Activated naive CD4-positive, alpha-beta T cell treated with anti-CD3 and anti-CD28 coated beads, Interleukin-2, amount 10 ng/mL, durations not matched to agents 7 days and 5 days (primary cell): Measurements from ENCODE around the gene NCOR2.

Experiments
- CTCF ChIA-PET: fragments of 350-600 bp; sonication (Branson Sonifier 250); formaldehyde crosslinking; loops from one replicate; lab custom pipeline; 2021; ENCODE audit warnings: antibody characterized with exemption; lab: Charles Lee
- DNase-seq: peaks from one replicate; pipeline ENCODE4 v3.0.0-alpha.2; 2020
- H3K27ac Mint-ChIP-seq: one replicate; pipeline ENCODE4 v1.8.0; 2021; ENCODE audit warnings: mild to moderate bottlenecking, moderate library complexity, mixed read lengths
- H3K27me3 Mint-ChIP-seq: one replicate; pipeline ENCODE4 v1.8.0; 2021; ENCODE audit warnings: mild to moderate bottlenecking, mixed read lengths
- H3K36me3 Mint-ChIP-seq: one replicate; pipeline ENCODE4 v1.8.0; 2021; ENCODE audit warnings: mixed read lengths
- H3K4me1 Mint-ChIP-seq: one replicate; pipeline ENCODE4 v1.8.0; 2021; ENCODE audit warnings: mixed read lengths
- H3K4me3 Mint-ChIP-seq: one replicate; pipeline ENCODE4 v1.8.0; 2021; ENCODE audit warnings: mild to moderate bottlenecking, moderate library complexity, mixed read lengths
- H3K9me3 Mint-ChIP-seq: one replicate; pipeline ENCODE4 v1.8.0; 2021; ENCODE audit warnings: mixed read lengths

NCOR2 gene

DNA sequence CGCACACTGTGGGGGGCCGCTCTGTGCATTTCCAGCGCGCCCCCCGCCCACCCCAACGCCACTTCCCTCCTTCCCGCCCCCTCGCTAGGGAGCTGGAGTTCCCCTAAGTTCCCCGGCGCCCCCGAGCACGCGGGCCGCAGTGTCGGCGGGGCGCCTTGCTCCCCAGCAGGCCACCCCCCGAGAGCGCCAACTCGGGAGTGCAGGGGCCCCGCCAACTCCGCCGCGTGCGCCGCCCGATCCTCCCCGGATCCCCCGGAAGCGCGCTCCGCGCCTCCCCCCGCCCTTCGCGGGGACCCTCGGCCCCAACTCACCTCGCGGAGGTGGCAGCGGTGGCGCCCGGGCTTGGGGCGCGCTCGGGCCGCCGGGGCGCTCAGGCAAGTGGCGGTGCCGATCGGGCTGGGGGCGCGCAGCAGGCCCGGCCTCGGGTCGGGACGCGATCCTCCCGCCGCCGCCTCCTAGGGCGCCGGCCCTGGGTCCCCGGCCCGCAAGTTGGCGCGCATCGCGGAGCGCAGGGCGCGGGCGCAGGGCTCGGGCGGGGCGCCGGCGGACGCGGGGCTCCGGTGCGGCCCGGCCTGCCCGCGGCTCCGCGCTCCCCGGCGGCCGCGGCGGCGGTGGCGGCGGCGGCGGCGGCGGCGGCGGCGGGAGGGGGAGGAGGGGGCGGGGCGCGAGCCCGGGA lies at the start of gene NCOR2:
Gene NCOR2 (minus strand): TSS at position 616 of the 676 bp plus-strand sequence. CDS start 72,361 bp downstream, outside the sequence.
- peaks cover 30% of the 10 kb centered on the region for H3K4me1 Mint-ChIP-seq
- H3K27ac Mint-ChIP-seq: peak within 1 kb of the TSS; percentile 87
- H3K9me3 Mint-ChIP-seq: no peaks in the 10 kb centered on the region
- peak within 1 kb of the TSS; percentile 89 for H3K4me3 Mint-ChIP-seq
- CTCF ChIA-PET: interaction anchor here (1.2 kb wide), 1 partner anchor 12 kb away, joined by 3 read pairs; no protein-coding TSS in a partner anchor
- peaks cover 15% of the 10 kb centered on the region for H3K27me3 Mint-ChIP-seq
- H3K36me3 Mint-ChIP-seq: no peaks in the 10 kb centered on the region
- peak; percentile 71 for DNase-seq

DNA sequence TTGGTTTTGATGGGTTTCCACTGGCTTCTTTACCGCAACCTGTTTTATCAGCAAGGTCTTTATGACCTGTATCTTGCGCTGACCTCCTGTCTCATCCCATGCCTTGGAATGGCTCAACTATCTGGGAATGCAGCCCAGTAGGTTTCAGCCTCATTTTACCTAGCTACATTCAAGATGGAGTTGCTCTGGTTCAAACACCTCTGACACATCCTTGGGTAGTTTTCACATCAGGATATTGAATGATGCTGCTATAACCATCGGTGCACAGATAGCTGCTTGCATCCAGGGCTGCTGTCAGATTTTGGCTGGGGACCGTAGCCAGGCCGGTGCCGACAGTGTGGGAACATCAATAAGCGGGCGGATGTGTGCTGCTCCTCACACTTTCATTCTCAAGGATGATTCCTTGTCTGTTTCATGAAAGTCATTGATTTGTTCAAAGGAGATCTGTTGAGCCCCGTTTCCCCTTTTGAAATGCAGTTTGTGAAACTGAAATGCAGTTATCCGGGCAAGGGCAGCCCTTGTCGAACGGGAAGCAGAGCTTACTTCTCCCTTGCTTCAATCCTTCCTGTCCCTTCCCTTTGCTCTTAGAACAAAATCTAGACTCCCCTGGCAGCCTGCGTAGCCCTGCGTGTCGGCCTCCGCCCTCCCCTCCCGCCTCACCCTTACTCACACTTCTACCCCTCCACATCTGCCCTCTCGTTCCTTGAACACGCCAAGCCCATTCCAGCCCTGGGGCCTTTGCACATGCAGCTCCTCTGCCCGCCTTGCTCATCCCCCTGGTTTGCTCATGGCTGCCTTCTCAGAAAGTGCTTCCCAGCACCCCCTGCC lies 49.2 kb upstream of the NCOR2 start:
- H3K9me3 Mint-ChIP-seq: no peaks in the 10 kb centered on the region
- no peaks in the 10 kb centered on the region for H3K4me1 Mint-ChIP-seq
- H3K27me3 Mint-ChIP-seq: peaks cover 38% of the 10 kb centered on the region
- peak overlapping the region; percentile 60 for H3K27ac Mint-ChIP-seq
- no peaks in the 10 kb centered on the region for H3K36me3 Mint-ChIP-seq
- no peak for DNase-seq
- CTCF ChIA-PET: no interaction called here
- H3K4me3 Mint-ChIP-seq: no peak overlapping the region

DNA sequence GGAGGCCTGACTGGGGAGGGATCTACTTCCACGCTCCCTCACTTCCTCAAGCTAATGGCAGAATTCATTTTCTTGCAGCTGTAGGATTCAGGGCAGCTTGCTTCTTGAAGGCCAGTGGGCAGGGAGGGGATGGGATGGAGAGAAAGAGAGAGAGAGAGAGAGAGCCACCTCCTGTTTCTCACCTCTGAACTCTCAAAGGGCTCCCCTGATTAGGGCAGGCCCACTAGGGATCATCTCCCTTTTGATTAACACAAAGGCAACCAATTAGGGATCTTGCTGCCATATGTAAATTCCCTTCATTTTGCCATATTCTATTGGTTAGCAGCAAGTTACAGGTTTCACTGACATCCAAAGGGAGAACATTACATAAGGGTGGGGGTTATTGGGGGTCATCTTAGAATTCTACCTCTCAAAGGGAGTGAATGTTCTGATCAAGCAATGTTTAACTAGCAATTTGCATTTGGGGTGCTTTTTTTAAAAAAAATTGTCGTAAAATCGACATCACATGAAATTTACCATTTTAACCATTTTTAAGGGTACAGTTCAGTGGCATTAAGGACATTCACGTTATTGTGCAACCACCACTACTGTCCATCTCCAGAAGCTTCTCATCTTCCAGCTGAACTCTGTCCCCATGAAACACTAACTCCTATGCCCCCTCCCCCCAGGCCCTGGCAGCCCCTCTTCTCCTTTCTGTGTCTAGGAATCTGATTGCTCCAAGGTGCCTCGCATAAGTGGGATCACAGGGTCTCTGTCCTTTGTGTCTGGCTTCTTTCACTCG lies 47.3 kb upstream of the NCOR2 start:
- CTCF ChIA-PET: no interaction called here

DNA sequence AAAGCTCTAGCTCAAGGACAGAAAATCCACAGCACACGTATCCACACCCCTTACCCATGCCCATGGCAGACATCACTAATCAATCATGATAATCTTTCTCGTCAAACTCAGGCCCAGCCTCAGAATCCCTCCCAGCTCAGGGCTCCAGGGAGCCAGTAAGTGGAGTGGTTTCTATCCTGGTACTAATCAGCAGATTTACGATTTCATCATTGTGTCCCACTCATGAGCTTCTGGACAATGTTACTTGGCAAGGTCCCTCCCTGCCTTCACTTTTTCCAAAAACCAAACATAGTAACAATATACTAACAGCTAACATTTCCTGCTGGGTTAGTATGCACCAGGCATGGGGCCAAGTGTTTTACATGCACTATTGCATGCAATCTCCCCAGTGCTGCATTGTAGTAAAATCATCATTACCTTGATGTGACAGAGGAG lies 45.8 kb upstream of the NCOR2 start:
- no peak for DNase-seq
- H3K4me3 Mint-ChIP-seq: no peak overlapping the region
- H3K27ac Mint-ChIP-seq: no peak overlapping the region
- CTCF ChIA-PET: no interaction called here
- H3K4me1 Mint-ChIP-seq: peaks cover 20% of the 10 kb centered on the region
- no peaks in the 10 kb centered on the region for H3K9me3 Mint-ChIP-seq
- no peaks in the 10 kb centered on the region for H3K36me3 Mint-ChIP-seq
- H3K27me3 Mint-ChIP-seq: peaks cover 61% of the 10 kb centered on the region

More for the DNA sequence above, 47.3 kb upstream of the NCOR2 start:
- peaks cover 4% of the 10 kb centered on the region for H3K4me1 Mint-ChIP-seq
- no peaks in the 10 kb centered on the region for H3K9me3 Mint-ChIP-seq
- H3K36me3 Mint-ChIP-seq: no peaks in the 10 kb centered on the region
- H3K27ac Mint-ChIP-seq: no peak overlapping the region
- peaks cover 46% of the 10 kb centered on the region for H3K27me3 Mint-ChIP-seq
- no peak overlapping the region for H3K4me3 Mint-ChIP-seq
- no peak for DNase-seq

DNA sequence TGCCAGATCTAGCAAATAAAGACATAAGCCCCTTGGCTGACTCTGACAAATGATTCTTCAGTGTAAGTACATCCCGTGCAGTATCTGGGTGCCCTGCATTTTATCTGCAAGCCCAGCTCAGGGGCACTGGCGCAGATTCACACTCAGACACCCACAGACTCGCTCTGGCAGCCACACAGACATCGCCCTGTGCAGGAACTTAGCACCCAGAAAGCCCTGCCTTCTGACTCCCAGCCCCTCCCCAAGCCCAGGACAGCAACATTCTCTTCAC lies 44.9 kb upstream of the NCOR2 start:
- Mint-ChIP-seq H3K4me3 (no peak overlapping the region), H3K27ac (no peak overlapping the region)

DNA sequence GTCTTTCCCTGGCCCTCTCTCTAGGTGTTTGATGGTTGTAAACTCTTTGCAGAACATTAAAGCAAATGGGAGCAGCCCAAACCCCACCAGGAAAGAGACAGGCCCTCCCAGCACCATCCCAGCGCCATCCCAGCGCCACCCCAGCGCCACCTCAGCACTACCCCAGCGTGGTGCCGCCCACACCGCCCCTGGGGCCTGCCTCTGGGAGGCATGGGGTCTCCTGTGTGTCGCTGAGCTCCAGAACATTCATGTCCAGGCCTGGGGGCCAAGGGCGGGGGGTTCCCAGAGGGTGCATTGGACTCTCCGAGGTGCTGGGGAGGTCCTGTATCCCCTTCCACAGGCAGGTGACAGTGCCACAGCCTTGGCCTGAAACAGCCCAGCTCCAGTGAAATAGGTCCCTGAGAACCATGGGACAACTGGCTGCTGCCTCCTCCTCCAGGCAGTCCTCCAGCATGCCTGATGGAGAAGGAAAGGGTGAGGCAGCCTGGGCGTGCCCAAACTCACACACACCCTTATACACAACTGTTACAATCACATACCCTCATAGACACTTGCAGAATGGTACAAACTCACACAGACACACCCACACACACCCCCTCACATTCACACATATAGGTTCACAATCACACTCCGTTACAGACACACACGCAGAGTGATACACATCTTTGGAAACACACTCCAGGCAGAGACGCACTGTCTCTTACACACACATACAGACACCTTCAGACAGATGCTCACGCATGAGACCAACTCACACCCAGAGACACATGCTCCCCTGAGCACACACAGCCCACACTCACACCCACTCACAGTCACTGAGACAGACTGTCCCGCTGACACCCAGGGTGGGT lies 44.4 kb upstream of the NCOR2 start:
- H3K36me3 Mint-ChIP-seq: no peaks in the 10 kb centered on the region
- no peaks in the 10 kb centered on the region for H3K9me3 Mint-ChIP-seq
- no peak for DNase-seq
- CTCF ChIA-PET: no interaction called here
- H3K4me1 Mint-ChIP-seq: peaks cover 25% of the 10 kb centered on the region
- H3K27me3 Mint-ChIP-seq: peaks cover 64% of the 10 kb centered on the region
- no peak overlapping the region for H3K4me3 Mint-ChIP-seq
- no peak overlapping the region for H3K27ac Mint-ChIP-seq

More for the DNA sequence above, 44.9 kb upstream of the NCOR2 start:
- no peaks in the 10 kb centered on the region for H3K36me3 Mint-ChIP-seq
- CTCF ChIA-PET: no interaction called here
- DNase-seq: no peak
- peaks cover 25% of the 10 kb centered on the region for H3K4me1 Mint-ChIP-seq
- H3K27me3 Mint-ChIP-seq: peaks cover 66% of the 10 kb centered on the region
- H3K9me3 Mint-ChIP-seq: no peaks in the 10 kb centered on the region

DNA sequence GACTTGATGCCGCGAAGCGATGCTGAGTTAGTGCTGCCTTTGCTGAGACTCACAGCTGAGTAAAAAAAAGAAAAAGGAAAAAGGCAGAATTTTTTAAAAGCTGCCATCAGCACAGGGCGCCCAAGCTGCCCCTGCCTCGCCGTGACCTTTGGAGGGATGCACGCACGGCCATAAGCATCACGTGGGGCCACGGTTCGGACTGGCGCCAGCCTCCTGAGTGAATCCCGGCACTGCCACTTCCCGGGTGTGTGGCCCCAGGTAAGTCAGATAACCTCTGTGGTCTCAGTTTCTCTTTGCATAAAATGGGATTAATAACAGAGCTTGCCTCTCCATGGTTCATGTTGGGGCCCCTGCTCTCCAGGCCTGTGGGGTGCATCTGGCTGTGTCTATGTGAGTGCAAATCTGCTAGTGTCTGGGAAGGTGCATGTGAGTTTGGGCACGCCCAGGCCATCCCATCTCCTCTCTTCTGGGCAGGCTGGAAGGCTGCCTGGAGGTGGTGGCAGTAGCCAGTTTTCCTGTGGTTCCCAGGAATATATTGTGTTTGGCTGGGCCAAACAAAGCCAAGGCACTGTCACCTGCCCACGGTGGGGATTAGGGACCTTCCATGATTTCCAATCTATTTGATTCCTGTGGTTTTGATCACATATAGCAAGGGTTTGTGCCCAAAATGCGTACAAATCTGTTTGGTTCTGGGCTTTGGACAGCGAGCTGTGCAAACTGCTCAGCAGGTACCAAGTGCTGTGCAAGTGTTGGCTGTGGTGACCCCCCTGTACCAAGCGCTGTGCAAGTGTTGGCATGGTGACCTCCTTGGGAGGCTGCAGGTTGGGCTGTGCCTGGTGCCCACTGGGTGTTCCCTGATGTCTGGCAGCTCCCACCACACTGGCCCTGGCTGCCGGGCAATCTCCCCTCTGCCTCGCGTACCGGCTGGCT lies 43.5 kb upstream of the NCOR2 start:
- Mint-ChIP-seq H3K27ac (no peak overlapping the region), H3K9me3 (no peaks in the 10 kb centered on the region), H3K4me3 (no peak overlapping the region), H3K4me1 (peaks cover 25% of the 10 kb centered on the region), H3K27me3 (peaks cover 66% of the 10 kb centered on the region), H3K36me3 (no peaks in the 10 kb centered on the region)
- no peak for DNase-seq
- CTCF ChIA-PET: interaction anchor here (0.6 kb wide), 1 partner anchor 36 kb away, joined by 3 read pairs; no protein-coding TSS in a partner anchor

DNA sequence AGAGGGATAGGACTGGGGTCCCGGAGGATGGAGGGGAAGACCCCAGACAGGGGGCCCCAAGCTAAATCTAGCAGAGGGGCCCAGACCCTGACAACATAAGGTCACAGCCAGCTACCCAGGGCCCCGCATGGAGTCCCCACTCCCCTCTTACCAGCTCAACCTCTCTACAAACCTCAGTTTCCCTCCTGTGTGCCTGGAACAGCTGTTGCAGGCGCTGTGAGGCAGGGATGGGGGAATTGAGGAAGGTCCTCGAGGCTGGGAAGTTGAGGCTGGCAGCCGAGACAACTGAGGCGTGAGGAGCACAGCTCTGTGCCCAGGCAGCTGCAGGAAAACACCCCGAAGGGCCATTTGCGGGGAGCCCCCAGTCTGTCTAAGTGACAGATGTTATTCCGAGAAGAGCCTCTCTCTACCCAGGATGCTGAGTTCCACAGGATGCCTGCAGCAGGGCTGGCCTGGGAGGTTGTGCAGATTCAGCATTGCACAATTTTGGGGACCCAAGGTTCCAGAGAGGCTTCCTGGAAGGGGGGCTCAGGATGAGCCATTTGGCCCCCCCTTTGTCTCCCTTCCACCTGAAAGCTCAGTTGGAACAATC lies 42.7 kb upstream of the NCOR2 start:
- Mint-ChIP-seq H3K36me3 (no peaks in the 10 kb centered on the region), H3K9me3 (no peaks in the 10 kb centered on the region), H3K4me3 (no peak overlapping the region), H3K27me3 (peaks cover 71% of the 10 kb centered on the region), H3K4me1 (peaks cover 25% of the 10 kb centered on the region), H3K27ac (no peak overlapping the region)
- DNase-seq: no peak
- CTCF ChIA-PET: no interaction called here

DNA sequence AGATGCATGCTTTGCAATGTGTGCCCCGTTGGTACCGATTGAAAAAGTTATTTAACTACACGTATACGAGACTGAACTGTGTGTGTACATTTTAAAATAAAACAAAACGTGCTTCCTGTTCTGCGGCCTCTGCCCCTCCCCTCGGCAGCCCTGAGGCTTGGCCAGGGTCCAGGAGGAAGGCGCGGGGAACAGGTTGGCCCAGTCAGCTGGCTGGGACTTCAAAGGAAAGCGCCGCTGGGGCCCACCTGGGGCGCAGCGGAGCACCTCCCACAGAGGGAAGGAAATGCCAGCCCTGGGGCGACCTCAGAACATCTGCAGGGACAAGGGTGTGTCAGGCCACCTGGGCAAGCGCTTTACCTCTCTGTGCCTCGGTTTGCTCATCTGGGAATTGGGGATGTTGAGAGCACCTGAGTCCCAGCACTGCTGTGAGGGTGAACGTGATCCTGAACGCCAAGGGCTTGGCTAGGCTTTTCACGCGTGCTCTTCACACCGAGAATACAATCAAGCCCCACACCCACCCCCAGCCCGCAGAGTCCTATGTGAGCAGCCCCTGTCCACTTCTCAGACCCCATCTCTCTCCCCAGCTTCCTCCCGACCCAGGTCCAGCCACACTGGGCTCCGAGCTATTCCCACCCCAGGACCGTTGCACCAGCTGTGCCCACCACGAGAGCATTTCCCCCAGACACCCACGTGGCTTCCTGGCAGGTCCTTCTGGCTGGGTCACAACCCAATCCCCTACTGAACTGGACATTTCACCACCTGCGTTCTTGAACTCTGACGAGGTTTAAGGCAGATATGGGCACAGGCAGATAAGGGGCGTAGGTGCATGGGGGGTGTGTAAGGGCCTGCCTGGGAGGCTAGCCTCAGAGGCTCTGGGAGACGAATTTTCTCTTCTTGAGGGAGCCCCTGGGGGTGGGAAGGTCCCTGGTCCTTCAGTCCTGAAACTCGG lies 41.9 kb upstream of the NCOR2 start:
- Mint-ChIP-seq H3K36me3 (no peaks in the 10 kb centered on the region), H3K27ac (peak overlapping the region; percentile 34), H3K4me1 (peaks cover 25% of the 10 kb centered on the region), H3K9me3 (no peaks in the 10 kb centered on the region), H3K27me3 (peaks cover 71% of the 10 kb centered on the region), H3K4me3 (peak overlapping the region; percentile 56)
- CTCF ChIA-PET: interaction anchor here (0.8 kb wide), 1 partner anchor 157 kb away, joined by 3 read pairs; no protein-coding TSS in a partner anchor
- peak; percentile 83 for DNase-seq

DNA sequence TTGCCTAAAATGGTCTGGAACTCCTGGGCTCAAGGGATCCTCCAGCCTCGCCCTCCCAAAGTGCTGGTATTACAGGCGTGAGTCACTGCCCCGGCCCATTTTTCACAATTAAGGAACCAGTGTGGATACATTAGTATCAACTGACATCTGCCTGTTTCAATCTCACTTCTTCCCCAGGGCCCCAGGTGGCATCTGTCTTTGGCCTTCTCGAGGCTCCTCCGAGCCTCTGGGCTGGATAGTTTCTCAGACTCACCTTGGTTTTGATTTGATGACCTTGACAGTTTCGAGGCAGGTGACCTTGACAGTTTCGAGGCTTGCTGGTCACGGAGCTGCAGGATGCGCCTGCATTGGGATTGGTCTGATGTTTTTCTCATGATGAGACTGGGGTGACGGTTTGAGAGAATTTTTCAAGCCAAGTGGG lies 41.0 kb upstream of the NCOR2 start:
- H3K27ac Mint-ChIP-seq: peak overlapping the region; percentile 34
- H3K9me3 Mint-ChIP-seq: no peaks in the 10 kb centered on the region
- peaks cover 25% of the 10 kb centered on the region for H3K4me1 Mint-ChIP-seq
- CTCF ChIA-PET: interaction anchor here (0.8 kb wide), 1 partner anchor 158 kb away, joined by 3 read pairs; no protein-coding TSS in a partner anchor
- H3K36me3 Mint-ChIP-seq: no peaks in the 10 kb centered on the region
- no peak for DNase-seq
- H3K4me3 Mint-ChIP-seq: peak overlapping the region; percentile 56
- peaks cover 62% of the 10 kb centered on the region for H3K27me3 Mint-ChIP-seq

DNA sequence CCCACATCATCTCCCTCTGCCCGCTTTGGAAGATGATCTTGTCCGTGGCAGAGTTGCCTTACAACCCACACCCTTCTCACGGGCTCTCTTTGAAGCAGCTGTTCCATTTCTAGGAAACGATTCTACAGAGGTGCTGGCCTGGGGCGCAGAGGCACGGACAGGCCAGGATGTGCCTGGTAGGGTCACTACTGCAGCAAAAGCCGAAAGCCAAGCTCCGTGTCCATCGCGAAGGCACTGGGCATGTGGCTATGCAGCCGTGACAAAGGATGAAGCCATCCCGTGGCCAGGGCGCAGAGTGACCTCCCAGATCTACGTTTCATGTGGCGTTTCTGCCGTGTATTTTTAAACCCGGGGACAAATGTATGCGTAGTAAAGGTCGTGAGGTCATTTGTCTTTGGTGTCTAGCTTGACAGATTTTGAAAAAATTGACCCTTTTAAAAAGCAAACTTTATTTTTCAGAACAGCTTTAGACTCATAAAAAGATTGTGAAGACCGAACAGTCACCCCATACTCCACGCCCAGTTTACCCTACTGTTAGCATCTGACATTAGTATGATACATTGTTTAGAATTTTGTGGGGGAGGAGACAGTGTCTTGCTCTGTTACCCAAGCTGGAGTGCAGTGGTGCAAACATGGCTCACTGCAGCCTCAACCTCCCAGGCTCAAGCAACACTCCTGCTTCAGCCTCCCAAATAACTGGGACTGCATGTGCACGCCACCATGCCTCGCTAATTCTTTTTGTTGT lies 40.4 kb upstream of the NCOR2 start:
- no peak for DNase-seq
- H3K4me3 Mint-ChIP-seq: no peak overlapping the region

More for the DNA sequence above, 40.4 kb upstream of the NCOR2 start:
- Mint-ChIP-seq H3K36me3 (no peaks in the 10 kb centered on the region), H3K4me1 (peaks cover 25% of the 10 kb centered on the region), H3K27me3 (peaks cover 64% of the 10 kb centered on the region), H3K9me3 (no peaks in the 10 kb centered on the region), H3K27ac (no peak overlapping the region)
- CTCF ChIA-PET: no interaction called here
